Amniotic epithelial cell (primary cell): ENCODE measurements around the gene HOXD13.

Experiments
- DNase-seq: peaks from one replicate; pipeline ENCODE4 v3.0.0-alpha.2; 2010; ENCODE audit warnings: low read depth

HOXD13 gene

DNA sequence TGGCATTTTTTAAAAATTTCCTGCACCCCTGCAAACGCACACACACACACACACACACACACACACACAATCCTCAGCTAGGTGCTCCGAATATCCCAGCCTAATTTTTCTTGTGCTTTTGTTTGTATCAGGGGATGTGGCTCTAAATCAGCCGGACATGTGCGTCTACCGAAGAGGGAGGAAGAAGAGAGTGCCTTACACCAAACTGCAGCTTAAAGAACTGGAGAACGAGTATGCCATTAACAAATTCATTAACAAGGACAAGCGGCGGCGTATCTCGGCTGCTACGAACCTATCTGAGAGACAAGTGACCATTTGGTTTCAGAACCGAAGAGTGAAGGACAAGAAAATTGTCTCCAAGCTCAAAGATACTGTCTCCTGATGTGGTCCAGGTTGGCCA lies 1.8 kb downstream of the HOXD13 start:
- DNase-seq: no peak

GRCh38 chr2:176095421-176095820 lies 2.9 kb downstream of the HOXD13 start:
- DNase-seq: no peak

DNA sequence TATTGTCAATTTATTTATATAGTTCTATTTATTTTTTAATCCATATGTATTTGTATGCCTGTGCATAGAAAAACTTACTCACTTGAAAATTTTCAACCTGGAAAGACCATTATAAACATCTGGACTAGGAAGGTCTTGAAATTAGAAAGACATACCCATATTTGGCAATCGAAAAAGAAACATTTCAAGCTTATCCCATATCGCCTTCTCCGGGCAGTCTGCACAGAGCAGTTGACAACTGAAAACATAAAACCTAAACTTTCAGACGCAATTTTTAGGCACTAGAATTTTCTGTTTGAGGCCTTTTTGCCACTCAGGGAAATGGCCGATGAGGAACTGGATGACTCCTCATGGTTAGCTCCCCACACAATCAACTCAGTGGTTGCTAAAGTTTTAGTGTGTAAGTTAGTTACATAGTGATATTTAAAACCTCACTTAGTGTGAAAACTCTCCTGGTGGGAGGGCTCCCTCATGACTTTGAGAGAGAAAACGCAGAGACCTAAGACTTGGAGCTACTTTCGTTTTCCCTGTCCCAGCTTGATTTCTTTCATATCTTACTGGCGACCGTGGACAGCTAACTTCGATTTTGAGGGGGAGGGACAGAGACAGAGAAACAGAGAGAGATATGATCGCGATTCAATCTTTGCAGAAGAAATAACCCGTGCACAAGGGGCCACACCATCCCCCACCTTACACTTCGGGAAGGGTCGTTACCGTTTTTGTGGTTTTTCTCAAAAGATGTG lies 3.9 kb downstream of the HOXD13 start:
- DNase-seq: no peak

- DNase-seq: peak; percentile 24
Measured at GRCh38 chr2:176096986-176097819, 4.7 kb downstream of the HOXD13 start.

GRCh38 chr2:176097820-176098365 lies 5.4 kb downstream of the HOXD13 start:
- DNase-seq: no peak

- no peak for DNase-seq
Measured at GRCh38 chr2:176098366-176099158, 6.0 kb downstream of the HOXD13 start.

DNA sequence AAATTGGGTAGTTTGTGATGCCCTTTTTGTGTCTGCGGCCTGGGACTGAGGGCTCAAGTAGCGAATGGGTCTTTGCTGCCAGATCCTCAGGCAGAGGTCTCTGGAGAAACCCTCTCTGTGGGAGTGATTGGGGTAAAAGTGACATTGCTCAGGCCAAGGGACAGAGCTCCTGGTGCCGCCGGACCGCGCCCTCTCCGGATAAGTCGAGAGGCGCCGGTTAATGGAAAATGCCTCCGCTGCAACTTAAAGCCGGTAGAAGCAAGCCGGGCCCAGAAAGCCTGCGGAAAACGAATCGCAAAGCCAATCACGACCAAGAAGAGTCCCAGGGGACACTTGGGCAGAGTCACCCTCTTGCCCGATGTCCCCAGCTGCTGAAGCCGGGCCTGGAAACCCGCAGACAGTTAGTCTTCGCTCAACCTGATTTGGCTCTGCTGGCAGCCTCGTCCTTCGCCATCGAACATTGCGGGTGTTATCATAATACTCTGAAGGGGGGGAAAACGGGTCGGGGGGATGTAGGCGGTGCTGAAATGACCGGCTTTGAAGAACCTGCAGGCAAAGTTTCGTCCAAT lies 6.7 kb downstream of the HOXD13 start:
- DNase-seq: no peak

DNA sequence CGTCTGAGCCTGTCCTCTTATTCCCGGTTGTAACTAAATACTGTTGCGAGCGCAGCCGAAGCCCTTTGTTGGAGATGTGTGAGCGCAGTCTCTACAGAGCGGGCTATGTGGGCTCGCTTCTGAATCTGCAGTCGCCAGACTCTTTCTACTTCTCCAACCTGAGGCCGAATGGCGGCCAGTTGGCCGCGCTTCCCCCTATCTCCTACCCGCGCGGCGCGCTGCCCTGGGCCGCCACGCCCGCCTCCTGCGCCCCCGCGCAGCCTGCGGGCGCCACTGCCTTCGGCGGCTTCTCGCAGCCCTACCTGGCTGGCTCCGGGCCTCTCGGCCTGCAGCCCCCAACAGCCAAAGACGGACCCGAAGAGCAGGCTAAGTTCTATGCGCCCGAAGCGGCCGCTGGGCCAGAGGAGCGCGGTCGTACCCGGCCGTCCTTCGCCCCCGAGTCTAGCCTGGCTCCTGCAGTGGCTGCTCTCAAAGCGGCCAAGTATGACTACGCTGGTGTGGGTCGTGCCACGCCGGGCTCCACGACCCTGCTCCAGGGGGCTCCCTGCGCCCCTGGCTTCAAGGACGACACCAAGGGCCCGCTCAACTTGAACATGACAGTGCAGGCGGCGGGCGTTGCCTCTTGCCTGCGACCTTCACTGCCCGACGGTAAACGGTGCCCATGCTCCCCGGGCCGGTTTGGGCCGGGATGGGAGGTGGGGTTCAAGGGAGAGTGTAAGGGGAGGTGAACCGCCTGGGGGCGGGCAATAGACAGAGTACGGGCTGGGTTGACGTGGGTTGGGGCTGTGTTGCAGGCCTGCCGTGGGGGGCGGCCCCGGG lies 7.4 kb downstream of the HOXD13 start, which contains the start of gene HOXD12:
TSS of gene HOXD12 (plus strand) at position 68 of the 819 bp plus-strand sequence. CDS start at position 75, 7 bp downstream.
- DNase-seq: no peak

DNA sequence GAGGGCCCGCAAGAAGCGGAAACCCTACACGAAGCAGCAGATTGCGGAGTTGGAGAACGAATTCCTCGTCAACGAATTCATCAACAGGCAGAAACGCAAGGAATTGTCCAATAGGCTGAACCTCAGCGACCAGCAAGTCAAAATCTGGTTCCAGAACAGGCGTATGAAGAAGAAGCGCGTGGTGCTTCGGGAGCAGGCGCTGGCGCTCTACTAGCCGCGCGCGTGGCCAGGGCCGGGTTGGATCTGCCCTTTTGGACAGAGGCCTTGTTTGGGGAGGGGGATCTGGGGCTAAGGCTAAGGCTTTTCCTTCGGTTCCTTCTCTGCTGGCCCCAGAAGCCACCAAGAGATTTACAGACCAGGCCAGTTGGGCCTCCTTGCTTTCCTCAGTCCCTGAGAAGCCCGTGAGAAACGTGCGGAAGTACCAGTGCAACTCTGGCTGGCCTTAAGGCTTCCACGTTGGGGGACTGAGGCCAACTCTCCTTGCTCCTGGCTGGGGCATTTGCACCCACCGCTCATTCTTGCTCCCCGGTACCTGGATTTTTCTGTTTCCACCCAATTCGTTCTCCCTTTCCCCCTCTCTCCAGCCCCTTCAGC lies 8.1 kb downstream of the HOXD13 start:
- no peak for DNase-seq

GRCh38 chr2:176101216-176101830 lies 8.8 kb downstream of the HOXD13 start:
- no peak for DNase-seq

GRCh38 chr2:176101842-176102241 lies 9.3 kb downstream of the HOXD13 start:
- no peak for DNase-seq

DNA sequence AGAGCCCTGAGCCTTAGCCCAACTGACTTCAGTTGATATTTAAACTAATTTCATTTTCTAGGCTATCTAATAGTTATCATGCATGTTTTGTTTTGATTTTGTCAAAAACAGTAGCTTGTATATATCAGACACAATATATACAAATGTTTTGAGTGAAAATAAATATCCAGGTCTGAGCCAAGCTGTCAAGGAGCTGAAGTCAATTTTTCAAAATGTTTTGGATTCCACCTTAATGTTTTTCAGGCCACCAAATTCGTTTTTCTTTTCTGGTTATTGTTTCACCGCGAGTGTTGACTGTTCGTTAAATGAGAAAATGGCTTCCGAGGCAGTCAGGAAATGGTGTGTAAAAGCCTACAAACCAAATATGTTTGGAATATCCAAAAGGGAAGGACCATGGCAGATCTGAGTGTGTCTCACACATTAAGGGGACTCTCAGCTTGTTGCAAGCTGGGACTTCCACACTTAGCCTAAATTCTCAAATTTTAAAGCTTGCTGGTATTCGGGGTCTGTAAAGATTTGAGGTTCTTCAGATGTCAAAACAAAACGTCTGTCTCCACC lies 9.9 kb downstream of the HOXD13 start:
- no peak for DNase-seq

DNA sequence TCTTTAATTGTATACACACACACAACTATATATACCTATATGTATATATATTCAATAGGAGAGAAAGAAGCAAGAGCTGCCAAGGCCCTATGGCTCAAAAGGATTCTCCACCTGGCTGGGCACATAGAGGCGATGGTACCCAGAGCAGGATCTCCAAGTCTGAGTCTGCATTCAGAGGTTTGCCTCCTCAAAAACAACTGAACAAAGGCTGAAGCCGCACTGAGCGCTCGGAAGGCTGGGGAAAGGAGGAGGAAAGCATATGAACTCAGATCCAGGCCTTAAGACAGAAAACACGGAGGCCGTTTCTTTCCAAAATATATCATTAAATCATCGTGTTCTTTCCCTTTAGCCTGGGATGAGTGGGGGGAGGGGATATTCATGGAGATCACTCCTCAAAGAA lies 10.7 kb downstream of the HOXD13 start:
- DNase-seq: no peak

- no peak for DNase-seq
Measured at GRCh38 chr2:176103742-176104315, 11.3 kb downstream of the HOXD13 start.

DNA sequence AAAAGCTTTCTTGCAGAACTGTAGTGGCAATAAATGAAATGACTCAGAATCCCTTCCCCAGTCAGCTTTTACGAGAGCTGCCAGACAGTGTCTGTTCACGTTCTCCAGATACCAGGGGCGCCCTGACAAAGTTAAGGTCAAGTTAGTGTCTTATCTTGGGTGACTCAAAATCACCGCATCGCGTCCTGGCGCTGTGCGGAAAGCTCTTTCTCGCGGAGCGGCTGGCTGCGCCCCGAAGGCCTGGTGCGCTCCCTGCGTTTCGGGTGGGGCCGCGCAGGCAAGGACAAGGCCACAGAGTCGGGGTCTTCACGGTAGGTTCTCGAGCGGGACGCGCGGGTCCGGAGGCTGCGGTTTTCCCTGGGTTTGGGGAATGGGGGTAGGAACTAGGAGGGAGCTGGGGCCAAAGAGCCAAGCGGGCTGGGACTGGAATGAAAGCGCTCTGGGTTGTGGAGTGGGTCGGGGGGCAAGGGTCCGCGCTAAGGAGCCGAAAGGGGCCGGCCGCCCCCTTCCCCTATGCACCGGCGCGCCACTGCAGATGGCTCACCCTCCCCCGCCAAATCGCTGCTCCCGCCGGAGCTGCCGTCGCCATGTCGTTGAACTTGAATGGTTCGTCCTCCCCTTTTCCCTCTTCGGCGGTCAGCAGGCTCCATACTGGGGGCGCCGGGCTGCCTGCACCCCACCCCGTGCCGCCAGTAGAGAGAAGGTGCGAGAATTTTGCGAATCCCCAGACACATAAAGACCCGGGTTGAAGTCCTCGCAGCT lies 12.0 kb downstream of the HOXD13 start:
- peak; percentile 22 for DNase-seq

DNA sequence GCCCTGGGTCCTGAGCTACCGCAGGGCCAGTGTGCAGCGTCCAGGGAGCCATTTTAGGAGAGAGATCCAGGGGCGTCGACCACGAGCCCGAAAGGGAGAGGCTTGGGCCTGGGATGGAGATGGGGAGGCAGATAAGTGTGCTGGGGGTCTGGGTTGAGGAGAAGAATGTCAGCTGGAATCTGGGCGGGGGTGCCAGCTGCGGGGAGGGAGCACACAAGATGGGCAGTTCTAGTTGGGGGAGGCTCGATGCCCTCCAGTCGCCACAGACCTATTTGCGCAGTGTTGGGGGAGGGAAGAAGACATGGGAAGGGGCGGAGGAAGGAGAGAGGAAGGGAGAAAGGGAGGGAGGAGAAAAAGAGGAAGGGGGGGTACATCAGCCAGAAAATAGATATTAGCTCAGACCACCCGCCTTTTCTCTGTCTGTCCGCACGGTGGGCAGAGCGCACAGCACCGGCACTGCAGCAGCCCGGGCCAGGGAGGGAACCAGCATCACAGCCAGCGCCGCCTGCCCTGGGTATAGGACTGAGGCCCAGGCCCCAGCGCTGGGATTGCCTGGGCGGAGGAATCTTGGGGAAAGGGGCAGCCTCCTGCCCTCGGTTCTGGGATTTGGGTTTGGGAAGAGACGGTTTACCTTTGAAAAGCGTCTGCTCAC lies 12.7 kb downstream of the HOXD13 start:
- no peak for DNase-seq

DNA sequence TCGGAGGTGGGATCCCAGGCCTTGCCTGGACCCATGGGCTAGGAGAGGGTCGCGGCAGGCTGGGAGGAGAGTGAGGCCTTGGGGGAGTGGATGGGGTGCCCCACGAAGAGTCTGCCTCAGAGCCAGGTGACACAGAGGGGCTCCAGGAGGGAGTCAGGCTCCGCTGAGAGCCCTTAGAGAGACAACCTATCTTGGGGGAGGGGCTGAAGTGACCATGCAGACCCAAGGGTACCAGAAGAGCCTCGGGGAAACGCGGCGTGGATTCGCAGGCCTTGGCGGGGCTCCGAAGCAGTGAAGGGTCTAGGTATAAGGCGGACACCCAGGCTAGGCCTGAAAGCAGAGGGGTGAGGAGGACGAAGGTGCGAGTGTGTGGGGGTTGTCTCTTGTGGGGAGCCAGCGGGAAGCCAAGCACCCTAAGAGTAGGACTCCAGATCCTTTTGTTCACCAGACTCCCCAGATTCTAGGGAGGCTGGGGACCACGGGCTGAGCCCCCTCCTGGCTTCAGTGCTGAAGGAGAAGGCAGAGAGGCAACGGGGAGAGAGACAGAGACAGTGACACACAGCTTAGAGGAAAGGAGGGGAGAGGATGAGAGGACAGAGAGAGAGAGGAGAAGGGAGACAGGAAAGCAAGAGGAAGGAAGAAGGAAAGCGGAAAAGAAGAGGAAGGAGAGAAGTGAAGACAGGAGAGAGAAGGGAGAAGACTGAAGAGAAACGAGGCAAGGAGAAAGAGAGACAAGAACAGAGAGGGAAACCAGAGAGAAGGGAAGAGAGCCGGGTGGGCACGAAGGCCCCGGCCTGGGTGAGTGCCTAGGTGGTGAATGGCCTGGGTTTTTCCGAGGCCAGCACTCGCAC lies 13.4 kb downstream of the HOXD13 start:
- no peak for DNase-seq
